ENCODE measurements around the gene ARHGEF28.

GRCh38 chr5:73799401-73799972 is 173.5 kb downstream of the ARHGEF28 start:
- TF ChIP-seq CTCF (IDR thresholded peaks at IDR 0.05 in 4 of 5, conservative IDR thresholded peaks at IDR 0.05 in 1 of 5) (no peak), POLR2A (IDR thresholded peaks at IDR 0.05) (no peak)
